ENCODE data around the gene ATP8B4. TPM values are rescaled to one million over a fixed set of nuclear protein-coding genes. Genes with fewer than 3 reads are reported as not detected.

The ATP8B4 gene
- total and polyA plus RNA-seq, 3 donors from 2014 or later: 2.4 to 6.1 (median 2.5) TPM

- Histone ChIP-seq H3K36me3 (ENCODE audit: low read depth, missing control alignments) (no peaks in the 10 kb centered on the region), H3K4me3 (no peak overlapping the region), H3K27ac (peak overlapping the region; percentile 1 to 46), H3K27me3 (no peaks in the 10 kb centered on the region), H3K4me1 (peaks cover 15% of the 10 kb centered on the region), H3K9me3 (no peaks in the 10 kb centered on the region)
- TF ChIP-seq CTCF (IDR thresholded peaks at IDR 0.05) (peak; percentile 12 to 51 (median 51)), POLR2A (IDR thresholded peaks at IDR 0.05) (no peak)
- DNase-seq: peak; percentile 78
- intact Hi-C loops (cut with DNase I; ENCODE audit: low total_unique reads): no loop called here
- WGBS, 2 donors: 43 to 56% methylated on average over 3 of the region's 3 CpGs
These were observed 67.1 kb downstream of the ATP8B4 start for GRCh38 chr15:50051811-50052419.

- Histone ChIP-seq H3K4me3 (no peak overlapping the region), H3K27me3 (no peaks in the 10 kb centered on the region), H3K36me3 (ENCODE audit: low read depth, missing control alignments) (no peaks in the 10 kb centered on the region), H3K4me1 (peaks cover 15% of the 10 kb centered on the region), H3K9me3 (no peaks in the 10 kb centered on the region), H3K27ac (no peak overlapping the region)
- intact Hi-C loops (cut with DNase I; ENCODE audit: low total_unique reads): no loop called here
- TF ChIP-seq CTCF (IDR thresholded peaks at IDR 0.05): no peak
- no peak for TF ChIP-seq POLR2A (IDR thresholded peaks at IDR 0.05)
- no peak for DNase-seq
- 87% methylated on average over 5 of the region's 5 CpGs for WGBS, 2 donors
These were observed 67.9 kb downstream of the ATP8B4 start for GRCh38 chr15:50050986-50051743.

- TF ChIP-seq CTCF (IDR thresholded peaks at IDR 0.05) (no peak), POLR2A (IDR thresholded peaks at IDR 0.05) (no peak)
- peaks cover 8% of the 10 kb centered on the region for H3K4me1 ChIP-seq
- H3K27me3 ChIP-seq: no peaks in the 10 kb centered on the region
- intact Hi-C loops (cut with DNase I; ENCODE audit: low total_unique reads): no loop called here
- no peak for DNase-seq
- H3K9me3 ChIP-seq: no peaks in the 10 kb centered on the region
- H3K27ac ChIP-seq: no peak overlapping the region
- no peak overlapping the region for H3K4me3 ChIP-seq
- no peaks in the 10 kb centered on the region for H3K36me3 ChIP-seq (ENCODE audit: low read depth, missing control alignments)
These were observed 69.2 kb downstream of the ATP8B4 start for GRCh38 chr15:50049871-50050270.

GRCh38 chr15:50046867-50047266 is 72.2 kb downstream of the ATP8B4 start:
- no peaks in the 10 kb centered on the region for H3K9me3 ChIP-seq
- TF ChIP-seq CTCF (IDR thresholded peaks at IDR 0.05) (no peak), POLR2A (IDR thresholded peaks at IDR 0.05) (no peak)
- H3K27me3 ChIP-seq: no peaks in the 10 kb centered on the region
- intact Hi-C loops (cut with DNase I; ENCODE audit: low total_unique reads): no loop called here
- no peak overlapping the region for H3K4me3 ChIP-seq
- H3K27ac ChIP-seq: no peak overlapping the region
- H3K4me1 ChIP-seq: no peaks in the 10 kb centered on the region
- 51 to 61% methylated on average over 2 of the region's 2 CpGs for WGBS, 2 donors
- DNase-seq: no peak
- no peaks in the 10 kb centered on the region for H3K36me3 ChIP-seq (ENCODE audit: low read depth, missing control alignments)

Data from testis (tissue), 3 donors.